Liver (tissue), 3 donors: ENCODE data around the gene IRX2.

Experiments used
- ATF3 ChIP-seq: IDR thresholded peaks from 2 replicates; pipeline ENCODE4 v1.6.1; 2016; ENCODE audit warnings: antibody characterized with exemption
- CTCF ChIP-seq: fragments of 150-350 bp; IDR thresholded peaks from 2 replicates; pipeline ENCODE4 v1.5.1; 2017; ENCODE audit warnings: improper control_type of control experiment, low read depth, low read length; ENCODE audit not compliant: missing input control
- EGR1 ChIP-seq, 2 donors: IDR thresholded peaks; 2 replicates each; pipeline ENCODE4 v1.6.1; 2016 to 2018; ENCODE audit warnings: antibody characterized with exemption in 2 of 2, low read depth in 2 of 2
- FOXA2 ChIP-seq: IDR thresholded peaks from 2 replicates; pipeline ENCODE4 v1.6.1; 2016; ENCODE audit warnings: antibody characterized with exemption
- GABPA ChIP-seq, 2 donors: IDR thresholded peaks in 1 of 2; conservative IDR thresholded peaks in 1 of 2; 2 replicates each; pipeline ENCODE4 v1.6.1; 2016; ENCODE audit warnings: antibody characterized with exemption in 2 of 2, mild to moderate bottlenecking in 1 of 2, moderate library complexity in 1 of 2
- HNF4G ChIP-seq: IDR thresholded peaks from 2 replicates; pipeline ENCODE4 v1.6.1; 2016; ENCODE audit warnings: antibody characterized with exemption
- JUND ChIP-seq, 2 donors: IDR thresholded peaks; 2 replicates each; pipeline ENCODE4 v1.6.1; 2016; ENCODE audit warnings: antibody characterized with exemption in 2 of 2
- MAX ChIP-seq: IDR thresholded peaks from 2 replicates; pipeline ENCODE4 v1.6.1; 2016; ENCODE audit warnings: antibody characterized with exemption
- NR2F2 ChIP-seq: IDR thresholded peaks from 2 replicates; pipeline ENCODE4 v1.6.1; 2016; ENCODE audit warnings: antibody characterized with exemption
- REST ChIP-seq: IDR thresholded peaks from 2 replicates; pipeline ENCODE4 v1.6.1; 2016; ENCODE audit warnings: antibody characterized with exemption, mild to moderate bottlenecking
- SP1 ChIP-seq: IDR thresholded peaks from 2 replicates; pipeline ENCODE4 v1.6.1; 2018; ENCODE audit warnings: antibody characterized with exemption, mild to moderate bottlenecking
- TAF1 ChIP-seq: conservative IDR thresholded peaks from 2 replicates; pipeline ENCODE4 v1.6.1; 2016; ENCODE audit warnings: antibody characterized with exemption, mild to moderate bottlenecking
- ZBTB33 ChIP-seq: IDR thresholded peaks from 2 replicates; pipeline ENCODE4 v1.6.1; 2016; ENCODE audit warnings: antibody characterized with exemption
- donor health status: healthy.
- donor health status: healthy.

DNA sequence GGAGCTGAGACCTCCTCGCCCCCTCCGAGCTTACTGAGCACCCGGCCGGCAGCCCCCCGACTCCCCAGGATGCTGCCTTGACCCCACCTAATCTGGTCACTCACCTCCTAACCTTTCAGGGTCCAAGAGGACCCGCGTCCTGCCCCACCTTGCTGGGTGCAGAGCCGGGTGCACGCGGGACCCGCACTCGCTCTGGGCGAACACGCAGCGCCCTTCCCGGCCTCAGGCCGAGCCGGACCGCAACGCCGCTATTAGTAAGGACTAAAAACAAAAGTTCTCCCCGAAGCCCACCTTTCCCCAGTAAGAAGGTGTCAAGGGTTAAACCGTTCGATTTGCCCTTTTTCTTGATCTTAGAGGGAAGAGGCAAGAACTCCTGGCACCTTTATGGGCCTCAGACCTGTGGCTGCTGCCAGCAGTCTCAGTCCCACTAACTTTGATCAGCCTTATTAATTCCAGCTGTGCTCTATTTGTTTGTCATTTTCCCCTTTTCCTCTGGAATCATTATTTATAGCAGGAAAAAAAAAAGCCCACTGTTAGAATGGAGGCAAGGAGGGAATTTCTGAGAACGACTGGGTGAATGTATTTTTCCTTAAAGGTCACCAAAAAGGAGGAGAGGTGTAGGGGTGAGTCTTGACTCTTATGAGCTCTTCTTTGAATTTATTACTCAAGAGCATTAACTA lies 10.5 kb downstream of the IRX2 start:
- no peak for TF ChIP-seq CTCF
- no peak for TF ChIP-seq SP1
- no peak for TF ChIP-seq ZBTB33
- no peak for TF ChIP-seq ATF3
- TF ChIP-seq HNF4G, result no peak
- TF ChIP-seq MAX, result no peak
- TF ChIP-seq JUND (IDR thresholded peaks at IDR 0.05), result no peak
- no peak for TF ChIP-seq TAF1
- TF ChIP-seq REST, result no peak
- TF ChIP-seq EGR1 (IDR thresholded peaks at IDR 0.05; ENCODE audit: low read depth in 2 of 2), result no peak
- no peak for TF ChIP-seq FOXA2
- TF ChIP-seq GABPA (IDR thresholded peaks at IDR 0.05 in 1 of 2, conservative IDR thresholded peaks at IDR 0.05 in 1 of 2), result no peak
- no peak for TF ChIP-seq NR2F2
